D721Med (cell line): ENCODE data around the gene GFRA4.

Source experiments
- DNase-seq: peaks from one replicate; pipeline ENCODE4 v3.0.0; 2011; ENCODE audit warnings: low spot score; ENCODE audit not compliant: insufficient read length
- FAIRE-seq: peaks from 2 replicates; lab custom pipeline; 2011; peaks lifted over from hg19 to GRCh38; lab: Jason Lieb, UNC
- CTCF ChIP-seq: IDR thresholded peaks from 2 replicates; pipeline ENCODE4 v1.5.1; 2012; ENCODE audit warnings: mild to moderate bottlenecking, control low read depth; ENCODE audit not compliant: insufficient read depth; ENCODE audit errors: missing control alignments

Gene GFRA4

GRCh38 chr20:3663031-3663701, at the start of gene GFRA4:
Gene GFRA4, minus strand, starts transcription at chr20:3663399. Its CDS starts 0 bp downstream, at chr20:3663399.
- no peak for DNase-seq
- no peak for FAIRE-seq
- no peak for TF ChIP-seq CTCF

GRCh38 chr20:3712279-3712873, 49.2 kb upstream of the GFRA4 start, which contains the start of gene SIGLEC1:
Gene SIGLEC1, minus strand, starts transcription at chr20:3712600. Its CDS starts 5,472 bp downstream, at chr20:3707128.
- TF ChIP-seq CTCF: no peak
- FAIRE-seq (no peak), DNase-seq (no peak)

GRCh38 chr20:3711484-3711941, 48.3 kb upstream of the GFRA4 start:
- DNase-seq: no peak
- no peak for FAIRE-seq
- TF ChIP-seq CTCF: no peak

- FAIRE-seq (no peak), DNase-seq (peak; percentile 42)
- TF ChIP-seq CTCF: peak; percentile 66
Observed at GRCh38 chr20:3710703-3711483, 47.7 kb upstream of the GFRA4 start.

GRCh38 chr20:3710011-3710466, 46.8 kb upstream of the GFRA4 start:
- TF ChIP-seq CTCF: no peak
- DNase-seq: no peak
- FAIRE-seq: no peak

GRCh38 chr20:3707508-3707899, 44.3 kb upstream of the GFRA4 start:
- no peak for TF ChIP-seq CTCF
- no peak for DNase-seq
- no peak for FAIRE-seq
